Prostate gland (tissue), 2 donors: ENCODE data around the gene GNAI2.

Source experiments
- POLR2A ChIP-seq: fragments of 450-650 bp; IDR thresholded peaks from one replicate; pipeline ENCODE4 v1.6.1; 2016; ENCODE audit warnings: antibody characterized with exemption, mild to moderate bottlenecking
- POLR2AphosphoS5 ChIP-seq: sonication (generic); formaldehyde crosslinking; IDR thresholded peaks from one replicate; pipeline ENCODE4 v1.6.1; 2017; ENCODE audit warnings: antibody characterized with exemption
- TF ChIP-seq, protein P1 (sequence below), 4 experiments: fragments of 200-600 bp in 2 of 4; fragments of 450-650 bp in 2 of 4; sonication (generic) in 2 of 4; IDR thresholded peaks; 1 replicate in 3 of 4; 2 replicates in 1 of 4; pipeline ENCODE4 v1.5.1; 2016 to 2019; ENCODE audit warnings: antibody characterized with exemption in 4 of 4, mild to moderate bottlenecking in 2 of 4, moderate library complexity in 2 of 4

DNA sequence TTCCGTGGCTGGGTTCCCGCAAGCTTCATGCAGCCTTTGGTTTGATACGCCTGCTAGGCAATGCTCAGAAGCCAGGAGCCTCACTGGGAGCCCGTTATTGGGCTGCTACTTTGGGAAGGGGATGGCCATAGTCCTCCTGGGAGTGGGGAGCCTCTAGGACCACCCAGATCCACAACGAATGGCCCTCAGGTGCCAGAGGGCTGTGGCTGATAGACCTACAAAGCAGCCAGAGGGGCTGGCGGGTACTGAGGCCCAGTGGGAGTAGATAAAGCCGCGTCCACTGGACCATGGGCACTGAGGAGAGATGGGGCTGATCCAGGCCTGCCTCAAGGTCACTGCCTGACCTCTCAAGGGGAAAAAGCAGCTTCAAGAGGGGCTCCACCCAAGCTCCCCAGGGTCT, 43.9 kb upstream of the GNAI2 start:
- TF ChIP-seq, protein P1, sequence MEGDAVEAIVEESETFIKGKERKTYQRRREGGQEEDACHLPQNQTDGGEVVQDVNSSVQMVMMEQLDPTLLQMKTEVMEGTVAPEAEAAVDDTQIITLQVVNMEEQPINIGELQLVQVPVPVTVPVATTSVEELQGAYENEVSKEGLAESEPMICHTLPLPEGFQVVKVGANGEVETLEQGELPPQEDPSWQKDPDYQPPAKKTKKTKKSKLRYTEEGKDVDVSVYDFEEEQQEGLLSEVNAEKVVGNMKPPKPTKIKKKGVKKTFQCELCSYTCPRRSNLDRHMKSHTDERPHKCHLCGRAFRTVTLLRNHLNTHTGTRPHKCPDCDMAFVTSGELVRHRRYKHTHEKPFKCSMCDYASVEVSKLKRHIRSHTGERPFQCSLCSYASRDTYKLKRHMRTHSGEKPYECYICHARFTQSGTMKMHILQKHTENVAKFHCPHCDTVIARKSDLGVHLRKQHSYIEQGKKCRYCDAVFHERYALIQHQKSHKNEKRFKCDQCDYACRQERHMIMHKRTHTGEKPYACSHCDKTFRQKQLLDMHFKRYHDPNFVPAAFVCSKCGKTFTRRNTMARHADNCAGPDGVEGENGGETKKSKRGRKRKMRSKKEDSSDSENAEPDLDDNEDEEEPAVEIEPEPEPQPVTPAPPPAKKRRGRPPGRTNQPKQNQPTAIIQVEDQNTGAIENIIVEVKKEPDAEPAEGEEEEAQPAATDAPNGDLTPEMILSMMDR (IDR thresholded peaks at IDR 0.05): no peak
- TF ChIP-seq POLR2A (no peak), POLR2AphosphoS5 (no peak)
